T-cell (primary cell): ENCODE data around the gene HOXD13. TPM values are rescaled to one million over a fixed set of nuclear protein-coding genes. Genes with fewer than 3 reads are reported as not detected.

ENCODE experiments used
- ATAC-seq, 4 experiments: fragments of 200-7000 bp in 3 of 4; fragments of 150-1000 bp in 1 of 4; cut with Tn5 transposase; replicated peaks in 1 of 4; 1 replicate in 3 of 4; 2 replicates in 1 of 4; pipeline ENCODE4 v1.10.0; 2021; ENCODE audit warnings: moderate library complexity in 3 of 4, mild to moderate bottlenecking in 2 of 4, moderate number of reproducible peaks in 1 of 4
- CTCF ChIA-PET, 2 donors: fragments of 300-600 bp; sonication (Branson Sonifier 250); formaldehyde crosslinking; loops; one replicate each; lab custom pipeline; 2022; ENCODE audit warnings: antibody characterized with exemption in 2 of 2; lab: Charles Lee
- POLR2A ChIA-PET, 2 donors: fragments of 300-600 bp; sonication (Branson Sonifier 250); formaldehyde crosslinking; loops; one replicate each; lab custom pipeline; 2022; ENCODE audit warnings: antibody characterized with exemption in 2 of 2; lab: Charles Lee
- DNase-seq, 35 experiments: peaks; one replicate each; pipeline versions ENCODE4 v3.0.0 to v3.0.0-alpha.2; 2013 to 2023
- H3K27ac ChIP-seq: one replicate; pipeline ENCODE4 v1.5.1; 2013; ENCODE audit warnings: low read length
- H3K27me3 ChIP-seq, 2 experiments: replicated peaks in 1 of 2; 1 replicate in 1 of 2; 2 replicates in 1 of 2; pipeline versions ENCODE4 v1.6.1 to v1.7.0; 2013; ENCODE audit warnings: low read length in 1 of 2, mixed read lengths in 1 of 2; ENCODE audit not compliant: control insufficient read depth in 2 of 2, insufficient read depth in 2 of 2; ENCODE audit errors: extremely low read depth in 1 of 2
- H3K36me3 ChIP-seq, 2 donors: 1 replicate in 1 of 2; 2 replicates in 1 of 2; pipeline versions ENCODE4 v1.6.1 to v1.7.0; 2013; ENCODE audit warnings: low read length in 1 of 2; ENCODE audit not compliant: control insufficient read depth in 2 of 2, insufficient read depth in 1 of 2; ENCODE audit errors: extremely low read depth in 1 of 2
- H3K4me1 ChIP-seq, 2 experiments: 1 replicate in 1 of 2; 2 replicates in 1 of 2; pipeline versions ENCODE4 v1.6.1 to v1.7.0; 2013; ENCODE audit warnings: low read length in 2 of 2, mixed read lengths in 1 of 2; ENCODE audit not compliant: insufficient read depth in 2 of 2, control insufficient read depth in 1 of 2; ENCODE audit errors: extremely low read depth in 1 of 2
- H3K4me3 ChIP-seq, 2 donors: 1 replicate in 1 of 2; 2 replicates in 1 of 2; pipeline versions ENCODE4 v1.5.1 to v1.7.0; 2013; ENCODE audit warnings: mild to moderate bottlenecking in 2 of 2, low read length in 1 of 2, moderate library complexity in 1 of 2; ENCODE audit not compliant: control insufficient read depth in 1 of 2; ENCODE audit errors: extremely low read depth in 1 of 2
- H3K9me3 ChIP-seq: 2 replicates; pipeline ENCODE4 v1.7.0; 2013
- H3K27ac Mint-ChIP-seq, 2 donors: one replicate each; pipeline ENCODE4 v1.8.0; 2020 to 2021; ENCODE audit warnings: mild to moderate bottlenecking in 2 of 2, mixed read lengths in 2 of 2
- H3K27me3 Mint-ChIP-seq, 2 donors: one replicate each; pipeline ENCODE4 v1.8.0; 2021 to 2022; ENCODE audit warnings: mixed read lengths in 2 of 2
- H3K36me3 Mint-ChIP-seq: one replicate; pipeline ENCODE4 v1.8.0; 2021; ENCODE audit warnings: mixed read lengths
- H3K4me1 Mint-ChIP-seq, 3 donors: one replicate each; pipeline ENCODE4 v1.8.0; 2020 to 2022; ENCODE audit warnings: mixed read lengths in 3 of 3, mild to moderate bottlenecking in 1 of 3
- H3K4me3 Mint-ChIP-seq, 3 donors: one replicate each; pipeline ENCODE4 v1.8.0; 2020 to 2022; ENCODE audit warnings: mild to moderate bottlenecking in 3 of 3, mixed read lengths in 3 of 3, moderate library complexity in 3 of 3
- H3K9me3 Mint-ChIP-seq, 3 donors: one replicate each; pipeline ENCODE4 v1.8.0; 2020 to 2022; ENCODE audit warnings: mixed read lengths in 3 of 3
- WGBS: methylation state at CpG from one replicate; pipeline ENCODE4 v1.1.5; 2013; ENCODE audit warnings: missing lambda C conversion rate; ENCODE audit not compliant: insufficient coverage; 5-methylcytosine and 5-hydroxymethylcytosine counted together
- total RNA-seq, 35 experiments: library from RNA in 6 of 35; stranded (reverse) in 6 of 35; fragments of 120-200 nt in 1 of 35; gene quantifications; one replicate each; pipeline versions ENCODE4 v1.2.1 to v1.2.4 and lab custom pipeline; 2013 to 2026

The HOXD13 gene
- total RNA-seq, 5 donors from 2014 or later (not counting 1 experiment from before 2014, with no cell fraction given), result not detected

DNA sequence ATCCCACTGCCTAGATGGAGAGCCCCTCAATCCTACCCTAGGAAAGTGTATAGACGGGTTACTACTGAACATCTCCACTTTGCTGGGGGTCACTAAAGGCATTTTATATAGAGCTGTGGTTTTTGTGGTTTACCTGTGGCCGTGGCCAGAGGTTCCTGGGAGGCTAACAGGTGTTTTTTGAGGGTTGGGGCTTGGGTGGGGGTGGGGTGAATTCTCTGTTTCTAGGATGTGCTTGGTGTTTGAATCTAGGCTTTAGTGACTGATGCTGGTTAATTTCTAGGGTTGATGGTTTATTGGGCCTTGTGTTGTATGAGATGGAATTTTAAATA, 44.7 kb downstream of the HOXD13 start:
- Histone ChIP-seq H3K36me3 (no peaks in the 10 kb centered on the region), H3K4me1 (peaks cover 7 to 45% of the 10 kb centered on the region in 2 experiments), H3K27ac (no peak overlapping the region), H3K27me3 (peaks cover 53 to 82% of the 10 kb centered on the region in 2 experiments), H3K9me3 (peaks cover 6% of the 10 kb centered on the region), H3K4me3 (peak overlapping the region in 1 of 2 donors; percentile 74)
- Mint-ChIP-seq H3K9me3 (peaks cover 0 to 9% (median 4%) of the 10 kb centered on the region in 3 donors), H3K27ac (no peak overlapping the region), H3K27me3 (peaks cover 84 to 92% of the 10 kb centered on the region in 2 donors), H3K4me1 (peaks cover 33 to 49% (median 46%) of the 10 kb centered on the region in 3 donors), H3K36me3 (no peaks in the 10 kb centered on the region), H3K4me3 (peak overlapping the region in 1 of 3 donors; percentile 69)
- ChIA-PET POLR2A (no interaction called here), CTCF (interaction anchor here in 1 of 2 donors (0.6 kb wide), 2 partner anchors 57 to 1630 kb away, joined by 3 read pairs; no protein-coding TSS in a partner anchor)
- DNase-seq, result no peak
- 0% methylated on average over 1 of the region's 2 CpGs for WGBS
- ATAC-seq, result no peak

GRCh38 chr2:176137906-176138305, 45.4 kb downstream of the HOXD13 start:
- DNase-seq, result no peak
- H3K4me3 Mint-ChIP-seq, result peak overlapping the region in 1 of 3 donors; percentile 69
- ChIA-PET CTCF (interaction anchor here (0.5 to 0.6 kb wide), 2 partner anchors 359 to 469 kb away, joined by 3 read pairs; no protein-coding TSS in a partner anchor), POLR2A (no interaction called here)
- no peak overlapping the region for H3K27ac ChIP-seq
- 56% methylated on average over 3 of the region's 8 CpGs for WGBS
- no peaks in the 10 kb centered on the region for H3K36me3 Mint-ChIP-seq
- peaks cover 29 to 42% (median 42%) of the 10 kb centered on the region in 3 donors for H3K4me1 Mint-ChIP-seq
- H3K27ac Mint-ChIP-seq, result no peak overlapping the region
- ATAC-seq, result no peak
- peaks cover 5 to 38% of the 10 kb centered on the region in 2 experiments for H3K4me1 ChIP-seq
- no peaks in the 10 kb centered on the region for H3K36me3 ChIP-seq
- peaks cover 53 to 82% of the 10 kb centered on the region in 2 experiments for H3K27me3 ChIP-seq
- H3K4me3 ChIP-seq, result no peak overlapping the region
- H3K9me3 Mint-ChIP-seq, result peaks cover 0 to 9% (median 4%) of the 10 kb centered on the region in 3 donors
- H3K27me3 Mint-ChIP-seq, result peaks cover 81 to 92% of the 10 kb centered on the region in 2 donors
- peaks cover 6% of the 10 kb centered on the region for H3K9me3 ChIP-seq

GRCh38 chr2:176138526-176138922, 46.0 kb downstream of the HOXD13 start:
- Mint-ChIP-seq H3K4me1 (peaks cover 29 to 42% (median 40%) of the 10 kb centered on the region in 3 donors), H3K27me3 (peaks cover 79 to 92% of the 10 kb centered on the region in 2 donors), H3K9me3 (peaks cover 0 to 9% (median 4%) of the 10 kb centered on the region in 3 donors), H3K36me3 (no peaks in the 10 kb centered on the region), H3K27ac (peak overlapping the region; percentile 26 to 52), H3K4me3 (peak overlapping the region in 1 of 3 donors; percentile 55)
- no peak for DNase-seq
- Histone ChIP-seq H3K4me3 (peak overlapping the region in 1 of 2 donors; percentile 30), H3K36me3 (no peaks in the 10 kb centered on the region), H3K4me1 (peaks cover 5 to 38% of the 10 kb centered on the region in 2 experiments), H3K27ac (no peak overlapping the region), H3K27me3 (peaks cover 49 to 82% of the 10 kb centered on the region in 2 experiments), H3K9me3 (peaks cover 6% of the 10 kb centered on the region)
- 12% methylated on average over 10 of the region's 14 CpGs for WGBS
- no peak for ATAC-seq
- ChIA-PET CTCF (interaction anchor here (0.5 to 3.7 kb wide), 3 partner anchors 183 to 359 kb away, joined by 3 to 31 read pairs (median 3); no protein-coding TSS in a partner anchor), POLR2A (no interaction called here)

- H3K27ac ChIP-seq, result no peak overlapping the region
- H3K4me3 ChIP-seq, result peak overlapping the region in 1 of 2 donors; percentile 30
- Mint-ChIP-seq H3K27ac (peak overlapping the region in 1 of 2 donors; percentile 31), H3K4me1 (peaks cover 29 to 42% (median 40%) of the 10 kb centered on the region in 3 donors), H3K9me3 (peaks cover 0 to 9% (median 4%) of the 10 kb centered on the region in 3 donors), H3K27me3 (peaks cover 79 to 92% of the 10 kb centered on the region in 2 donors), H3K36me3 (no peaks in the 10 kb centered on the region), H3K4me3 (peak overlapping the region in 2 of 3 donors; percentile 21 to 55)
- ATAC-seq (no peak), DNase-seq (no peak)
- H3K27me3 ChIP-seq, result peaks cover 47 to 81% of the 10 kb centered on the region in 2 experiments
- H3K9me3 ChIP-seq, result peaks cover 6% of the 10 kb centered on the region
- no peaks in the 10 kb centered on the region for H3K36me3 ChIP-seq
- ChIA-PET POLR2A (interaction anchor here in 1 of 2 donors (0.6 kb wide), 1 partner anchor 446 kb away, joined by 4 read pairs; no protein-coding TSS in a partner anchor), CTCF (interaction anchor here (0.7 to 3.7 kb wide), 7 partner anchors 16 to 498 kb away, joined by 3 to 31 read pairs (median 4); no protein-coding TSS in a partner anchor)
- WGBS, result 15% methylated on average over 23 of the region's 28 CpGs
- peaks cover 5 to 38% of the 10 kb centered on the region in 2 experiments for H3K4me1 ChIP-seq
Measured at GRCh38 chr2:176138923-176139660, 46.6 kb downstream of the HOXD13 start.

- peaks cover 5 to 38% of the 10 kb centered on the region in 2 experiments for H3K4me1 ChIP-seq
- Mint-ChIP-seq H3K27me3 (peaks cover 78 to 92% of the 10 kb centered on the region in 2 donors), H3K27ac (no peak overlapping the region), H3K9me3 (peaks cover 0 to 9% (median 4%) of the 10 kb centered on the region in 3 donors), H3K36me3 (no peaks in the 10 kb centered on the region), H3K4me3 (peak overlapping the region in 1 of 3 donors; percentile 55), H3K4me1 (peaks cover 29 to 42% (median 40%) of the 10 kb centered on the region in 3 donors)
- peak overlapping the region in 1 of 2 donors; percentile 42 for H3K4me3 ChIP-seq
- peaks cover 41 to 79% of the 10 kb centered on the region in 2 experiments for H3K27me3 ChIP-seq
- H3K9me3 ChIP-seq, result peaks cover 6% of the 10 kb centered on the region
- no peak overlapping the region for H3K27ac ChIP-seq
- ChIA-PET CTCF (interaction anchor here (0.6 to 3.7 kb wide), 40 partner anchors 7 to 1627 kb away, joined by 3 to 31 read pairs (median 5); partner anchors contain the start of gene LNPK (in 1 of the 2)), POLR2A (interaction anchor here in 1 of 2 donors (0.6 kb wide), 3 partner anchors 8 to 445 kb away, joined by 3 to 7 read pairs (median 4); no protein-coding TSS in a partner anchor)
- WGBS, result 31% methylated on average over 9 of the region's 41 CpGs
- H3K36me3 ChIP-seq, result no peaks in the 10 kb centered on the region
- ATAC-seq (no peak), DNase-seq (no peak)
Measured at GRCh38 chr2:176139661-176140512, 47.4 kb downstream of the HOXD13 start.
